ENCODE results near the gene OR56A1. TPM values are rescaled to one million over a fixed set of nuclear protein-coding genes. Genes with fewer than 3 reads are reported as not detected.
"Not testable (repeated sequence)": the region's sequence is repeated elsewhere in the genome, so short reads cannot be mapped to it uniquely, and the experiment has no call there.

Gene OR56A1, protein sequence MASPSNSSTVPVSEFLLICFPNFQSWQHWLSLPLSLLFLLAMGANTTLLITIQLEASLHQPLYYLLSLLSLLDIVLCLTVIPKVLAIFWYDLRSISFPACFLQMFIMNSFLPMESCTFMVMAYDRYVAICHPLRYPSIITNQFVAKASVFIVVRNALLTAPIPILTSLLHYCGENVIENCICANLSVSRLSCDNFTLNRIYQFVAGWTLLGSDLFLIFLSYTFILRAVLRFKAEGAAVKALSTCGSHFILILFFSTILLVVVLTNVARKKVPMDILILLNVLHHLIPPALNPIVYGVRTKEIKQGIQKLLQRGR
- total RNA-seq = 0.14 TPM in 1 of 2 replicates, not detected in the other

DNA sequence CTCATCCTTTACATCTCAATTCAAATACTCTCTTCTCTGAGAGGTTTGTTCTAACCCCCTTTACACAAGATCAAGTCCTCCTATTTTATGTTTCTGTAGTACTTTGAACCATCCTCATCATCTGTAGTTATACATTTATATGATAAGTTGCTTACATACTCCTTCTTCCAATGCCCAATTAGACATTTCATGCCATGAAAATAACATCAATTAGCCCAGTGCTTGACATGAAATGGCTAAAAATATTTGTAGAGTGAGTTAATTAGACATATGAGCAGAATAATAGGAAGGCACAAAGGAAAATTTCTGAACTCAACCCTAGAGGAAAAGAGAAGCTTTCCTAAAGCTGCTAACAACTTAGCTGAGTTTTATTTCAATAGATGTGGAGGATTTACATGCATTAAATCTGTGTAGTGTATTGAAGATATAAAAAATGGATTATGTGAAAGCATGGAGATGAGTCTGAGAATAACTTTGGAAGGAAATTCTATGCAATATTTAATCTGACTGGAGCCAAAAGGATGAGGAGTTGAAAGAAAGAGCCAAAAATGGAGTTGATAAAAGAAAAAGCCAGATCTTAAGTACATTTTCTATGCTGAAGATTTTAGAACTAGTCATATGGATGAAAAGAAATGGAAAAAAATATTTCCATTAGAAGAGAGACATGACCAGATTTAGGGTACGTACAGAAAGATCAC is at the start of gene OR56A1:
OR56A1 (minus strand) TSS at position 51 of the 698 bp plus-strand sequence. CDS start 3,066 bp downstream, outside the sequence.
- no peak for DNase-seq

GRCh38 chr11:6079463-6079862 is 48.9 kb upstream of the OR56A1 start:
- DNase-seq = no peak

DNA sequence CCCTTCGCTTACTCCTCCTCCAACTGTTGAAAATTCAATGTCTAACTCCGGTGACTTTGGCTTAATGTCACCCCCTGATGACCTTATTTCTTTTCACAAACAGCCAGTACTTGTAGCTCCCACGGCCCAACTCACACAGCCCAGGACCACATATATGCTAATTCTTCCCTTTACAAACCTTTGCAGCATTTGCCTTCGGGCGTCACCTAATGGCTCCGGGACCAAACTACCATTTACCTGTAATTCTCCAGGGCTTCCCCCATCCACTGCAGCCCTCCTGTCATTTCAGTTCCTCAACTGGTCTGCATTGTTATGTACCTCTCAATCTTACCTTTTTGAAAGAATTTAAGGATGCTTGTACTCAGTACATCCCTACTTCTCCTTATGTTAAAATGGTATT is 47.2 kb upstream of the OR56A1 start:
- no peak for DNase-seq

GRCh38 chr11:6076443-6076842 is 45.9 kb upstream of the OR56A1 start:
- not testable (repeated sequence) for DNase-seq

DNA sequence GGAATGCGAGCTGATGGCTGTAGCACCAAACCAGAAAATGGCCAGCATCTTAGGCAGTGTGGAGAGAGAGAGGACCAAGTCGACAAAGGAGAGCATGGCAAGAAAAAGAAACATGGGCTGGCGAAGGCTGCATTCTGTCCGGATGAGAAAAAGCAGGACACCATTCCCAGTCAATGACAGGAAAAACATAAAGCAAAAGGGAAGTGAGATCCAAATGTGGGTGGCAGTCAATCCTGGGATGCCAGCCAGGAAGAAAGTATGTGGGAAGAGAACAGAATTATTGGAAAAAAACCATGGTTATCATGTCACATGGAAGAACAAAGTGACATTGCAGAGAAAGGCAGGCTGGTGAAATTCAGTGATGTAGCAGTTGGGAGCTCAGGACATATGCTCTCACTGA is 36.9 kb upstream of the OR56A1 start:
- no peak for DNase-seq

GRCh38 chr11:6062691-6063358 is 32.3 kb upstream of the OR56A1 start:
- DNase-seq = no peak

DNA sequence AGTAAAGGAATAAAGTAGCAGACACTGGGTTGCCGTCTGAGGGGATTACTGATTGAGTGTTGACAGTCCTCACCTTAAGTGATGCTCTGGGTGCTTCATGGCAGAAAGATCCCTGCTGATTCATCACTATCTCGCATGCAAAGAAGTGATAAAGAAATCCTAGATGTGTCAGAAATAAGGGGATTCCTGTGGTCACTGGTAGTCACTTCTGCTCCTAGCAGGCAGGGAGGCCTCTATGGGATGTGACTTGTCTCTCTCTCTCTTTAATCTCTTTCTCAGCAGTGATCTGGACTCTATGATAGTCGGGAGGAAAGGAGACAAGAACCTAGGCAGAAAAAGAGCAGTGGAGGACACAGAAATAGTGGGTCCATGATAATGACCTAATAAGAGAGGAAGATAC is 30.9 kb upstream of the OR56A1 start:
- no peak for DNase-seq

DNA sequence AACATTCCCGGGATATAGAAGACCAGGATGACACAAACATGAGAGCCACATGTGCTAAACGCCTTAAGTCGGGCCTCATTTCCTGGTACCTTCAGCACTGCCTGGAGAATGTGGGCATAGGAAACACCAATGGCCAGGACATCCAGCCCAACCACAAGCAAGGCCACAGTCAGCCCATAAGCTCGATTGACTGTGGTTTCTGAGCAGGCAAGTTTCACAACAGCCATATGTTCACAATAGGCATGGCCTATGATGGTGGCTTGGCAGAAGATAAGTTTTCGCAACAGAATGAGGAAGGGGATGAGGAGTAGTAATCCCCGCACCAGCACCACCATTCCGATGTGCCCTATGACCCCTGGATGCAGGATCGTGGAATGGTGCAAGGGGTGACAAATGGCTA is 26.9 kb upstream of the OR56A1 start:
- DNase-seq = no peak

DNA sequence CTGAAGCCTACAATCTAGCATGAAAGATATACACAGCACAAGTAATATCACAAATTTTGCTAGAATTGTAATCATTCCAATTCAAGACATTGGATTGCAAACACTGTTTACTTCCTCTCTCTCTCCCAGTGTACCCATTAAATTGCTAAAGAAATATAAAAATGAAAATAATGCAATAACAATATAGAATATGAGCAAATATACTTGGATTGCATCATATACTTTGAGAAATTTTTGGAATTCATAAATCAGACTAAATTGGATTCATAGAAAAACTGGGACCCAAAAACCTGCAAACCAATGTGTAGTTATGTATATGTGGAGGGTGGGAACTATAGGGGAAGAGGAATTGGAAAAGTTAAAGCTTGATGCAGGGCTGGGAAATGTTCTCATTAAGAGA is 25.0 kb upstream of the OR56A1 start:
- no peak for DNase-seq

GRCh38 chr11:6052374-6052773 is 21.8 kb upstream of the OR56A1 start:
- DNase-seq = no peak

DNA sequence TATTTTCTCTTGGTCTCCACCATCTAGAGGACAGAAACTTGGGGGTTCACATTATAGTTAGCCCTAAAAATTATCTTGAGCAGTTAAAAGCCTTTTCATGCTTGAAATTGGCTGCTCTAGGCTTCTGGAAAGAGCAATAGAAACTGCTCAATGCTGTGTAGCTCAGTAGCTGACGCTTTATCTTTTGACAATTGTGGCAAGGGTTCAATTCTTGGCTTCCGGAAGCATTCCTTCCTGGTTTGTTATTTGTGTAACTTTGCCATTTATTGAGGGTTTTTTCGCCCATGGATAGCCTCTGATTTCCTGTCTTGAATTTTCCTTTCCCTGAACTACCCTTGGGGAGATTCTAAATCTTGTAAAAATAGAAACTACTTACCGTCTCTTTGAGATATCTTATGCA is 10.3 kb upstream of the OR56A1 start:
- peak; percentile 25 for DNase-seq

GRCh38 chr11:6027501-6027900 is 3.1 kb downstream of the OR56A1 start:
- DNase-seq = no peak

DNA sequence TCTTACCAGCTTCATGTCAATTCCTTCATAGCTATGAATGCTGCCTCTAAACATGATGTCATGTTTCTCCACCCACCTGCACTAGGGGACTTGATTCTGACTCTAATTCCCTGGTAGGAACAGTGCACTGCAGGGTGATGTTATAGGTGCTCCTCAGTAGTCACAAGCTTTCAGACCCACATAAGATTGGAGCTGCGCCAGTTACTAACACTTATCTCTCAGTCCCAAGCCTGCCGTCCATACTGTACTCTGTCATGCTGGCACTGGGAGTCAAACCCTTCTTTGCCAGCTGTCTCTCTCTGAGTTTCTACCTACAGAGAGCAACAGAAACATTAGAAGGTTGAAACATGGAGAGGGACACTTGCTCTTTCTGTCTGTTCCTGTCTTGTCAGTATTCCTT is 5.5 kb downstream of the OR56A1 start:
- DNase-seq = no peak

DNA sequence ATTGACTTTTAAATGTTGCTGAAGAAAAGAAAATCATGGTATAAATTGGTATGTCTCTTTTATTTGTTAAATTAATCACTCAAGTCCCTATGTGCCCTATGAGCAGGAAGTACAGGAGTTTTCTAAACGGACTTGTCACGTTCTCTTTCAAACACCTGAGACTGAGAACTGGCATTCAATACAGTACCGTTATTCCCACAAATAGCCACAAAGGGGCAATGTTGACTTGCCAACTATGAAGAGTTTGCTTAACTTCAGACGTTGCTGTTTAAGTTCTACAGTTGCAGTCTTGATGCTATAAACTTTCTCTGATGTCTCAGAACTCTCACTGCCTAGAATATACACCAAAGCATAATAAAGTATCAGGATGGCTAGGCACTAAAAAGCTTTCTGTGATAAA is 7.6 kb downstream of the OR56A1 start:
- DNase-seq = peak; percentile 71

GRCh38 chr11:6013042-6013441 is 17.5 kb downstream of the OR56A1 start:
- no peak for DNase-seq

GRCh38 chr11:6012035-6012668 is 18.4 kb downstream of the OR56A1 start:
- no peak for DNase-seq

GRCh38 chr11:6006846-6007245 is 23.7 kb downstream of the OR56A1 start, which contains the start of gene OR56A4:
OR56A4 (minus strand) TSS chr11:6006946; CDS start chr11:6002992, 3,954 bp downstream.
- no peak for DNase-seq

GRCh38 chr11:6006395-6006794 is 24.2 kb downstream of the OR56A1 start:
- DNase-seq = no peak

GRCh38 chr11:6002202-6002699 is 28.3 kb downstream of the OR56A1 start:
- no peak for DNase-seq

GRCh38 chr11:5994791-5995190 is 35.8 kb downstream of the OR56A1 start:
- no peak for DNase-seq

DNA sequence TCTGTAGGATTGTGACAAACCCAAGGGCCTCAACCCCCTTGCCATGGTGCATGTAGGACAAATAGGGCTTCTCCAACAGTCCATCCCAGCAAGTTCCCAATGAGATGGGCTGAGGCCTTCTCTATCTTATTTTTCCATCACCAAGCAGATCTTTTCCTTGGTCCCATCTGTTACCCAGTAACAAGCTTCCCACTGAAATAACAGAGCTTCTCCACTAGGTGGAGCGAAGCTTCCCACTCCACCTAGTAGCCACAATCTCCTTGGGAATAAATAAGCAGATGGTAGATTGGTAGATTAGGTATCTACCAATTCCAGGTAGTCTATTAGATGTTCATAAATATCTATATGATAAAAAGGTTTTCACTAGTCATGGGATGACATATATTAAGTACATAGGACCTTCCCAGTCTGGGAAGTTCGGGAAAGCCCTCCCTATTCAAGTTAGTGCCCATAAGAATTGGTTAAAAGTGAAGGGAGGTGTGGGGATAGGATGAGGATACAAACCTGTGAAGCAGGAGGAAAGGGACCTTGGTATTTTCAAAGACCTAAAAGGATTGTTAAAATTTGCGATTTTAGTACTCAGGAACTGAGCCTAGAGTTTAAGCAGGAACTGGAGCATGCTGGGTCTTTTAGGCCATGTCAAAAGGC is 37.8 kb downstream of the OR56A1 start:
- peak; percentile 54 for DNase-seq

- DNase-seq = no peak
Measured at GRCh38 chr11:5992150-5992549, 38.4 kb downstream of the OR56A1 start.
